Vagina (tissue), 2 donors: ENCODE measurements around the gene PALLD. TPM values are rescaled to one million over a fixed set of nuclear protein-coding genes. Genes with fewer than 3 reads are reported as not detected.
"Not testable (repeated sequence)": the region's sequence is repeated elsewhere in the genome, so short reads cannot be mapped to it uniquely, and the experiment has no call there.

Source experiments
- DNase-seq, 2 donors: peaks; one replicate each; pipeline ENCODE4 v3.0.0-alpha.2; 2017; ENCODE audit errors: extremely low spot score in 2 of 2
- H3K27ac ChIP-seq: fragments of 200-600 bp; sonication (generic); one replicate; pipeline ENCODE4 v1.5.1; 2019
- H3K27me3 ChIP-seq: fragments of 200-600 bp; sonication (generic); one replicate; pipeline ENCODE4 v1.5.1; 2019
- H3K36me3 ChIP-seq, 2 donors: fragments of 200-600 bp; sonication (generic); one replicate each; pipeline ENCODE4 v1.5.1; 2017 to 2019
- H3K4me1 ChIP-seq: fragments of 200-600 bp; sonication (generic); one replicate; pipeline ENCODE4 v1.5.1; 2019
- H3K4me3 ChIP-seq, 2 donors: fragments of 200-600 bp; sonication (generic); 1 replicate in 1 of 2; 2 replicates in 1 of 2; pipeline ENCODE4 v1.5.1; 2016 to 2019
- H3K9me3 ChIP-seq: fragments of 200-600 bp; sonication (generic); one replicate; pipeline ENCODE4 v1.5.1; 2019
- CTCF ChIP-seq, 3 experiments: fragments of 450-650 bp in 2 of 3; fragments of 200-600 bp in 1 of 3; sonication (generic) in 1 of 3; IDR thresholded peaks; one replicate each; pipeline ENCODE4 v1.5.1; 2017 to 2019; ENCODE audit warnings: antibody characterized with exemption in 3 of 3, mild to moderate bottlenecking in 2 of 3, moderate library complexity in 2 of 3
- POLR2A ChIP-seq, 2 donors: fragments of 450-650 bp; IDR thresholded peaks; one replicate each; pipeline ENCODE4 v1.6.1; 2017; ENCODE audit warnings: antibody characterized with exemption in 2 of 2, mild to moderate bottlenecking in 2 of 2, moderate library complexity in 2 of 2
- POLR2AphosphoS5 ChIP-seq, 2 donors: sonication (generic); formaldehyde crosslinking; IDR thresholded peaks; one replicate each; pipeline ENCODE4 v1.9.0; 2017; ENCODE audit warnings: antibody characterized with exemption in 2 of 2, mild to moderate bottlenecking in 2 of 2, low read depth in 1 of 2; ENCODE audit not compliant: insufficient read depth in 1 of 2
- intact Hi-C: fragments of 100-400 bp; cut with DNase I; formaldehyde crosslinking; loops from one replicate; pipeline ENCODE4 v1.15.1; 2023
- total RNA-seq: library from RNA; depleted of rRNA; stranded (reverse); fragments of >200 nt; gene quantifications from one replicate; pipeline ENCODE4 v1.2.3, GENCODE V29; 2016

The PALLD gene
- total RNA-seq, 1 donor from 2014 or later = 229 TPM

- DNase-seq = no peak
- no peak for TF ChIP-seq CTCF (IDR thresholded peaks at IDR 0.05)
- no peak overlapping the region for H3K4me3 ChIP-seq
- no peak overlapping the region for H3K27ac ChIP-seq
- H3K9me3 ChIP-seq = peaks cover 6% of the 10 kb centered on the region
- H3K36me3 ChIP-seq = peaks cover 11 to 26% of the 10 kb centered on the region in 2 donors
- no peaks in the 10 kb centered on the region for H3K4me1 ChIP-seq
- H3K27me3 ChIP-seq = no peaks in the 10 kb centered on the region
- intact Hi-C loops = no loop called here
Observed at GRCh38 chr4:168931215-168931650, 434.4 kb downstream of the PALLD start.

GRCh38 chr4:168932138-168932537 lies 435.3 kb downstream of the PALLD start:
- H3K36me3 ChIP-seq = peaks cover 11 to 17% of the 10 kb centered on the region in 2 donors
- intact Hi-C loops = no loop called here
- TF ChIP-seq POLR2A (IDR thresholded peaks at IDR 0.05) = no peak
- TF ChIP-seq CTCF (IDR thresholded peaks at IDR 0.05) = no peak
- TF ChIP-seq POLR2AphosphoS5 (IDR thresholded peaks at IDR 0.05; ENCODE audit: insufficient read depth in 1 of 2, low read depth in 1 of 2) = no peak

GRCh38 chr4:168933423-168933822 lies 436.6 kb downstream of the PALLD start:
- H3K27me3 ChIP-seq = no peaks in the 10 kb centered on the region
- H3K27ac ChIP-seq = no peak overlapping the region
- peaks cover 6% of the 10 kb centered on the region for H3K9me3 ChIP-seq
- intact Hi-C loops = no loop called here
- H3K4me1 ChIP-seq = no peaks in the 10 kb centered on the region
- TF ChIP-seq CTCF (IDR thresholded peaks at IDR 0.05) (no peak), POLR2A (IDR thresholded peaks at IDR 0.05) (no peak), POLR2AphosphoS5 (IDR thresholded peaks at IDR 0.05; ENCODE audit: insufficient read depth in 1 of 2, low read depth in 1 of 2) (no peak)
- peaks cover 4 to 10% of the 10 kb centered on the region in 2 donors for H3K36me3 ChIP-seq
- DNase-seq = no peak
- H3K4me3 ChIP-seq = no peak overlapping the region

More at GRCh38 chr4:168932138-168932537, 435.3 kb downstream of the PALLD start:
- Histone ChIP-seq H3K27ac (no peak overlapping the region), H3K9me3 (peaks cover 6% of the 10 kb centered on the region), H3K4me3 (no peak overlapping the region), H3K4me1 (no peaks in the 10 kb centered on the region), H3K27me3 (no peaks in the 10 kb centered on the region)
- DNase-seq = no peak

- H3K27me3 ChIP-seq, H3K9me3 ChIP-seq, H3K4me1 ChIP-seq, H3K36me3 ChIP-seq, H3K4me3 ChIP-seq, H3K27ac ChIP-seq, DNase-seq, intact Hi-C loops: not testable (repeated sequence)
Observed at GRCh38 chr4:168937473-168937872, 440.6 kb downstream of the PALLD start.

- intact Hi-C loops = no loop called here
- TF ChIP-seq CTCF (IDR thresholded peaks at IDR 0.05) (no peak), POLR2A (IDR thresholded peaks at IDR 0.05) (no peak), POLR2AphosphoS5 (IDR thresholded peaks at IDR 0.05; ENCODE audit: insufficient read depth in 1 of 2, low read depth in 1 of 2) (no peak)
Observed at GRCh38 chr4:168942985-168943384, 446.1 kb downstream of the PALLD start.

GRCh38 chr4:168945291-168945690 lies 448.4 kb downstream of the PALLD start:
- intact Hi-C loops = no loop called here
- Histone ChIP-seq H3K27ac (no peak overlapping the region), H3K27me3 (no peaks in the 10 kb centered on the region), H3K36me3 (no peaks in the 10 kb centered on the region), H3K9me3 (no peaks in the 10 kb centered on the region), H3K4me1 (peaks cover 5% of the 10 kb centered on the region), H3K4me3 (no peak overlapping the region)
- TF ChIP-seq CTCF (IDR thresholded peaks at IDR 0.05) = no peak
- TF ChIP-seq POLR2A (IDR thresholded peaks at IDR 0.05) = no peak
- no peak for TF ChIP-seq POLR2AphosphoS5 (IDR thresholded peaks at IDR 0.05; ENCODE audit: insufficient read depth in 1 of 2, low read depth in 1 of 2)
- no peak for DNase-seq

More at GRCh38 chr4:168942985-168943384, 446.1 kb downstream of the PALLD start:
- Histone ChIP-seq H3K4me1 (peaks cover 5% of the 10 kb centered on the region), H3K4me3 (no peak overlapping the region), H3K9me3 (no peaks in the 10 kb centered on the region), H3K36me3 (no peaks in the 10 kb centered on the region), H3K27ac (no peak overlapping the region), H3K27me3 (no peaks in the 10 kb centered on the region)
- no peak for DNase-seq

GRCh38 chr4:168952821-168953246 lies 456.0 kb downstream of the PALLD start:
- H3K9me3 ChIP-seq, H3K36me3 ChIP-seq, H3K4me1 ChIP-seq, H3K27ac ChIP-seq, intact Hi-C loops, H3K27me3 ChIP-seq, DNase-seq, H3K4me3 ChIP-seq: not testable (repeated sequence)
